IMR-90 (cell line): ENCODE data around the gene AGAP9. TPM values are rescaled to one million over a fixed set of nuclear protein-coding genes. Genes with fewer than 3 reads are reported as not detected.
"Not testable (repeated sequence)": the region's sequence is repeated elsewhere in the genome, so short reads cannot be mapped to it uniquely, and the experiment has no call there.

Experiments
- ATAC-seq: fragments of 200-7000 bp; cut with Tn5 transposase; 2 replicates; pipeline ENCODE4 v1.9.1; 2020; ENCODE audit warnings: low read depth, mild to moderate bottlenecking, moderate library complexity
- BruUV-seq: library from RNA; stranded (reverse); fragments of 400-500 nt; replicated peaks from 2 replicates; lab custom pipeline; 2021; lab: Mats Ljungman, UMichigan
- CTCF ChIA-PET: fragments of 300-600 bp; formaldehyde crosslinking; extraction: SDS; loops from one replicate; lab custom pipeline; 2021; ENCODE audit warnings: antibody characterized with exemption; lab: Yijun Ruan, JAX
- POLR2A ChIA-PET: fragments of 300-600 bp; sonication (Branson Sonifier 250); formaldehyde crosslinking; loops from one replicate; lab custom pipeline; 2022; ENCODE audit warnings: antibody characterized with exemption; ENCODE audit not compliant: unreplicated experiment; lab: Charles Lee
- DNase-seq: peaks from one replicate; pipeline ENCODE4 v3.0.0; 2013
- H2AFZ ChIP-seq: replicated peaks from 2 replicates; pipeline ENCODE3; 2013; ENCODE audit warnings: low read length, mild to moderate bottlenecking; ENCODE audit not compliant: poor library complexity
- H2AK5ac ChIP-seq: 2 replicates; pipeline ENCODE4 v1.6.1; 2013; ENCODE audit warnings: low read depth, low read length, inconsistent platforms
- H2AK9ac ChIP-seq: replicated peaks from 2 replicates; pipeline ENCODE3; 2013; ENCODE audit warnings: mild to moderate bottlenecking, low read depth, low read length, moderate library complexity; ENCODE audit not compliant: poor library complexity
- H2BK120ac ChIP-seq: 2 replicates; pipeline ENCODE4 v1.6.1; 2013; ENCODE audit warnings: low read depth, low read length, inconsistent platforms
- H2BK15ac ChIP-seq: 3 replicates; pipeline ENCODE4 v1.6.1; 2013; ENCODE audit warnings: low read depth, low read length, inconsistent platforms
- H2BK20ac ChIP-seq: 2 replicates; pipeline ENCODE4 v1.6.1; 2013; ENCODE audit warnings: low read depth, mild to moderate bottlenecking, inconsistent platforms, low read length, moderate library complexity
- H2BK5ac ChIP-seq: 2 replicates; pipeline ENCODE4 v1.6.1; 2013; ENCODE audit warnings: mild to moderate bottlenecking, low read depth, low read length, inconsistent platforms; ENCODE audit not compliant: poor library complexity, severe bottlenecking
- H3K14ac ChIP-seq: replicated peaks from 2 replicates; pipeline ENCODE4 v1.6.1; 2013; ENCODE audit warnings: low read depth, low read length, inconsistent platforms
- H3K18ac ChIP-seq: 2 replicates; pipeline ENCODE4 v1.6.1; 2013; ENCODE audit warnings: low read depth, low read length, control low read depth
- H3K23ac ChIP-seq: 2 replicates; pipeline ENCODE4 v1.6.1; 2013; ENCODE audit warnings: low read depth, low read length, inconsistent platforms
- H3K27ac ChIP-seq: 2 replicates; pipeline ENCODE4 v1.5.1; 2013; ENCODE audit warnings: mild to moderate bottlenecking, control low read depth, low read length; ENCODE audit not compliant: insufficient read depth
- H3K27me3 ChIP-seq: 2 replicates; pipeline ENCODE4 v1.6.1; 2013; ENCODE audit warnings: low read length; ENCODE audit not compliant: control insufficient read depth, insufficient read depth
- H3K36me3 ChIP-seq: 2 replicates; pipeline ENCODE4 v1.6.1; 2013; ENCODE audit warnings: low read length, mixed read lengths; ENCODE audit not compliant: control insufficient read depth, insufficient read depth
- H3K4ac ChIP-seq: 2 replicates; pipeline ENCODE4 v1.6.1; 2013; ENCODE audit warnings: low read depth, low read length, inconsistent platforms
- H3K4me1 ChIP-seq: 2 replicates; pipeline ENCODE4 v1.6.1; 2013; ENCODE audit warnings: low read length, mixed read lengths; ENCODE audit not compliant: control insufficient read depth, insufficient read depth
- H3K4me2 ChIP-seq: 2 replicates; pipeline ENCODE4 v1.6.1; 2013; ENCODE audit warnings: low read depth, mild to moderate bottlenecking, control low read depth, low read length, moderate library complexity
- H3K4me3 ChIP-seq: 2 replicates; pipeline ENCODE4 v1.5.1; 2013; ENCODE audit warnings: low read depth, mild to moderate bottlenecking, control low read depth, low read length, moderate library complexity; ENCODE audit not compliant: insufficient read depth
- H3K56ac ChIP-seq: 2 replicates; pipeline ENCODE4 v1.6.1; 2013; ENCODE audit warnings: low read length, inconsistent platforms; ENCODE audit not compliant: insufficient read depth; ENCODE audit errors: extremely low read depth
- H3K79me1 ChIP-seq, 2 experiments: 2 replicates each; pipeline ENCODE4 v1.6.1; 2013; ENCODE audit warnings: low read length in 2 of 2, inconsistent platforms in 1 of 2, low read depth in 1 of 2
- H3K9ac ChIP-seq: 2 replicates; pipeline ENCODE4 v1.6.1; 2013; ENCODE audit warnings: low read depth, low read length, control low read depth
- H3K9me1 ChIP-seq: 2 replicates; pipeline ENCODE4 v1.6.1; 2013; ENCODE audit warnings: low read length, inconsistent platforms; ENCODE audit not compliant: insufficient read depth
- H3K9me3 ChIP-seq: 2 replicates; pipeline ENCODE4 v1.6.1; 2013; ENCODE audit warnings: low read length; ENCODE audit not compliant: control insufficient read depth, insufficient read depth
- H4K20me1 ChIP-seq: 2 replicates; pipeline ENCODE4 v1.6.1; 2013; ENCODE audit warnings: low read length, inconsistent platforms; ENCODE audit not compliant: insufficient read depth
- H4K5ac ChIP-seq: 2 replicates; pipeline ENCODE4 v1.6.1; 2013; ENCODE audit warnings: mild to moderate bottlenecking, low read depth, low read length, control low read depth
- H4K8ac ChIP-seq, 2 experiments: 2 replicates each; pipeline ENCODE4 v1.6.1; 2013; ENCODE audit warnings: low read depth in 2 of 2, low read length in 2 of 2, control low read depth in 1 of 2, inconsistent platforms in 1 of 2
- H4K91ac ChIP-seq: 2 replicates; pipeline ENCODE4 v1.6.1; 2013; ENCODE audit warnings: low read depth, low read length, inconsistent platforms; ENCODE audit not compliant: insufficient read depth
- WGBS, 2 experiments: methylation state at CpG; one replicate each; pipeline versions ENCODE4 v1.1.5 to v1.1.7; 2013; ENCODE audit warnings: missing lambda C conversion rate in 2 of 2; ENCODE audit not compliant: insufficient read length in 1 of 2; ENCODE audit errors: extremely low coverage in 2 of 2; 5-methylcytosine and 5-hydroxymethylcytosine counted together
- dilution Hi-C: fragments of 300-500 bp; cut with HindIII; formaldehyde crosslinking; loops from one replicate; pipeline ENCODE4 v1.14.3; 2018; ENCODE audit warnings: low sequenced_read_pairs; ENCODE audit not compliant: unreplicated experiment
- in situ Hi-C: fragments of 300-500 bp; cut with MboI; formaldehyde crosslinking; loops from 3 replicates; pipeline ENCODE4 v1.14.3; 2019; ENCODE audit warnings: low sequenced_read_pairs, inconsistent platforms, mixed read lengths
- intact Hi-C: fragments of 100-400 bp; cut with micrococcal nuclease; formaldehyde crosslinking; loops from 2 replicates; pipeline ENCODE4 v1.10.0; 2022
- polyA plus RNA-seq, 3 experiments: library from polyadenylated mRNA; depleted of rRNA; stranded (reverse); fragments of >200 nt; gene quantifications; 2 replicates each; pipeline ENCODE4 v1.2.3, GENCODE V29; 2012; ENCODE audit warnings: low replicate concordance in 1 of 3
- total RNA-seq: library from RNA; depleted of rRNA; stranded (reverse); fragments of >200 nt; gene quantifications from 2 replicates; pipeline ENCODE4 v1.2.3, GENCODE V29; 2012

Gene AGAP9
- total and polyA plus RNA-seq, 2 of the 4 experiments (the other 2 are of a cell fraction), result 3.2 to 11.2 TPM

DNA sequence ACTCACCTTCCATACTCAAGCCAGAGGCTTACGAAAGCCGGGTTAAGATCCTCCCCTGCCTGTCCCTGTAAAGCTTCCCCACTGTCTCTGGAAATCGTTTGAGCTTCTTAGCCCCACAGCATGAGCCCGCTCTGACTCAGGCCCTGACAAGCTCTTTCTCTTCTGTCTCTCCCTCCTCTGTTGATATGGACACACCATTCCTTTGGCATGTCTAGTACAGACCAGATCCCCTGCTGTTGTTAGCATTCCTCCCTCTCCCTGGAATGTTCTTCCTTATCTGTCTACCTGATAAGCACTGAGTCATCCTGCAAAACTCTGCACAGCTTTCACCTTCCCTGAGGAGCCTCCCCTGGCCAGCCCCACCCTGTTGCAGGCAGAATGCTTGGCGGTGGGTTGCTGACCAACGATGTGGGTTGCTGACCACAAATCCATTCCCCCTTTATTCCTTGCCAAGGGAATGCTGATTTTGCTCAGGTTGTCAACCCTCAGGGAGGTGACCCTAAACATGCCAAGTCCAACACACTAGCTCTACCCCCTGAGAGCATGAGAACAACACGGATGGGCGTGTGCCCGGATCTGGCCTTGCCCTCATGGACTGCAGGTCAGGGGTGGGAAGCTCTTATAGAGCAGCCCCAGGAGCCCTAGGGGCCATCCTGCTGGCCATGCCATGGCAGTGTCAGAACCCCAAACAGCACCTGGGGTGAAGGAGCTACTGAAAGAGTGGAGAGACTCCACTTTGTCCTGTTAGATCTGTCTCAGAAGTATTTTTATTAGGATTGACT lies 60.7 kb downstream of the AGAP9 start:
- H3K23ac ChIP-seq, H2AFZ ChIP-seq, H3K14ac ChIP-seq, H3K9me1 ChIP-seq, H3K56ac ChIP-seq, in situ Hi-C loops, POLR2A ChIA-PET, H3K18ac ChIP-seq, DNase-seq, H3K9me3 ChIP-seq, H2AK9ac ChIP-seq, H4K20me1 ChIP-seq, H3K4me2 ChIP-seq, CTCF ChIA-PET, H3K9ac ChIP-seq, H3K4me1 ChIP-seq, intact Hi-C loops, H3K36me3 ChIP-seq, dilution Hi-C loops, BruUV-seq, H3K79me1 ChIP-seq, H3K27me3 ChIP-seq, H3K4me3 ChIP-seq: not testable (repeated sequence)
- peak; percentile 83 for ATAC-seq
- Histone ChIP-seq H2BK20ac (peak overlapping the region; percentile 82; the same call in 1 of the 2 replicates), H3K4ac (peak overlapping the region; percentile 81), H2BK120ac (peak overlapping the region; percentile 84; the same call in 1 of the 2 replicates), H2BK5ac (peak overlapping the region; percentile 81), H4K5ac (peak overlapping the region; percentile 92; the same call in 1 of the 2 replicates), H4K8ac (peak overlapping the region; percentile 60 to 95; a peak in 1 of 4 replicates), H4K91ac (peak overlapping the region; percentile 86; the same call in 1 of the 2 replicates), H2BK15ac (peak overlapping the region; percentile 74; the same call in 1 of the 3 replicates), H3K27ac (peak overlapping the region; percentile 81), H2AK5ac (peak overlapping the region; percentile 91)
- no CpG with 5 or more reads among the region's 9 CpGs for WGBS, 2 experiments
